Adipose tissue (tissue), 3 donors: Measurements from ENCODE around the gene WASHC4. TPM values are rescaled to one million over a fixed set of nuclear protein-coding genes. Genes with fewer than 3 reads are reported as not detected.

ENCODE experiments used
- H3K27ac ChIP-seq: one replicate; pipeline ENCODE4 v1.5.1; 2013; ENCODE audit warnings: low read depth, low read length
- WGBS, 3 donors: extraction: QIAGEN DNeasy Blood & Tissue Kit; methylation state at CpG; one replicate each; pipeline ENCODE4 v1.1.7; 2013; 5-methylcytosine and 5-hydroxymethylcytosine counted together
- polyA plus RNA-seq, 3 donors: library from polyadenylated mRNA; stranded (reverse); fragments of 200-250 nt; gene quantifications; one replicate each; pipeline ENCODE4 v1.2.3, GENCODE V29; 2013
- donor health status: healthy with polysubstance abuse.
- donor health status: Bipolar disorder and iron deficiency.
- donor health status: healthy.

WASHC4 gene
- polyA plus RNA-seq, result 10 to 100 TPM in 2 of 3 donors, 1 to 10 TPM in 1; 9.2 to 22.4 (median 12.8) TPM

DNA sequence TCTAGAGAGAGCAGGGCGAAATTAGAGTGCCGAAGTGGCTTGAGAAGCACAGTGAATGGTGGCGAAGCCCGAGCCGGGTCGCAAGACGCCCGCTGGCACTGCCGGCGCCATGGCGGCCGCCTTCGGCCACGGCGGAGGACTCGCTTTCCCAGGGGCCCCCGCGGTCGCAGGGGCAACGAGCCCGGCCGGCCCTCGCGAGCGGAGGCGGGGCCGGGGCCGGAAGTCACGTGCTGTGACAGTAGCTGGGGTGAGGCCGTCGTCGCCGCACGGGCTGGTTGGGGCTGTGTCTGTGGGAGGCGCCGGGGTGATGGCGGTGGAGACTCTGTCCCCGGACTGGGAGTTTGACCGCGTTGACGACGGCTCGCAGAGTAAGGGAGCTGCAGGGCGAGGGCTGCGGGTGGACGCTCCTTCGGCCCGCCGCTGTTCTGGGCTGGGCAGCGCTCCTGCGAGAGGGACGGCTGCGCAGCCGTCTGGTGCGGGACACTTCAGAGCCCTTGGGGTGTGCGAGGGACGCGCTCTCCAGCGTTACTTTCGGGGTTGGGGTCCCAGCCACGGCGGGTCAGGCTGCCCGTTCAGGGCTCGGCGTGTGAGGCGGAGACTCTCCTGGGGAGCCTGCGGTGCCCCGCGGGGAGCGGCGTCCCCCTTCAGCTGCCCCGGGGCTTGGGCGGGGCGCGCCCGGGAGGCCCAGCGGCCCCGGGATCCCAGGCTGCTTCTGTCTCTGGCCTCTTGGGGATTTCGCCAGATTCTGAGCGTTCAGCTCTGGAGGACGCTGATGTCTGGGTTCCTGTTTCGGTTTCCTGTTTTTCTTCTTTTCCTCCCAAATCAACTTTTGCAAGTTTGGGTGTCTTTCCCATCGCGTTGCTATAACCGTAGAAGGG lies at the start of gene WASHC4:
Gene WASHC4, plus strand, starts transcription at position 238 of the 878 bp plus-strand sequence. Its CDS starts 70 bp downstream, at position 308.
- 0% methylated on average over 77 to 85 of the region's 85 CpGs for WGBS, 3 donors
- H3K27ac ChIP-seq, result peak within 1 kb of the TSS; percentile 92

- 83 to 96% (median 92%) methylated on average over 5 to 9 of the region's 11 CpGs for WGBS, 3 donors
- H3K27ac ChIP-seq, result no peak overlapping the region
Observed at GRCh38 chr12:105060715-105061378, 46.7 kb upstream of the WASHC4 start.

DNA sequence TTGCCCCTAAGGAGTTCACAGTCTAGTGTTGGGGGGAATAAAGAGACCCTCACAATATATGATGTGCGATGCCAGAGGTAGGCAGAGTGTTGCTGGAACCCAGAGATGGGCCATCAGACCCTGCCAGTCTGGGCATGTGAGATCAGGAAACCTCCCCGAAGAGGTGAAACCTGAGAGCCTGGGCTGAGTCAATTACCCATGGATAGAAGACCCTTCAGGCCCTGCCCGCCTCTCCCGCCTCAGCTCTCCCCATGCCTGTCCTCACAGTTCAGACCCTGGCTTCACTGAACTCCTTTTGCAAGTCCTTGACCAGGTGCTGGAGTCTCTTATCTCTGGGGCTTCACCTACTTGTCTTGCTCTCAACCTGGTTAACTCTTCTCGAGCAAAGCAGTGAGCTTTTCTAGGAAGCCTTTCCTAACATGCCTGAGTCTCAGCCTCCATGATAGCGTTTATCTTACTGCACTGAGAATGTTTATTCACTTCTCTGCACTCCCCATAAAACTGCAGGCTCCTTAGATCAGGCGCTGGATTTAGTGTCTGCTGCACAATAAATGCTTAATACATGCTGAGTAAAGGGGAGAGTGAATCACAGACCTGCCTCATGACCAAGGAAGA lies 42.9 kb upstream of the WASHC4 start:
- no peak overlapping the region for H3K27ac ChIP-seq
- WGBS, 3 donors, result 68 to 84% (median 83%) methylated on average over 7 of the region's 7 CpGs

- WGBS, 3 donors, result 64 to 69% (median 65%) methylated on average over 6 of the region's 6 CpGs
- no peak overlapping the region for H3K27ac ChIP-seq
Observed at GRCh38 chr12:105067511-105068031, 40.0 kb upstream of the WASHC4 start.

DNA sequence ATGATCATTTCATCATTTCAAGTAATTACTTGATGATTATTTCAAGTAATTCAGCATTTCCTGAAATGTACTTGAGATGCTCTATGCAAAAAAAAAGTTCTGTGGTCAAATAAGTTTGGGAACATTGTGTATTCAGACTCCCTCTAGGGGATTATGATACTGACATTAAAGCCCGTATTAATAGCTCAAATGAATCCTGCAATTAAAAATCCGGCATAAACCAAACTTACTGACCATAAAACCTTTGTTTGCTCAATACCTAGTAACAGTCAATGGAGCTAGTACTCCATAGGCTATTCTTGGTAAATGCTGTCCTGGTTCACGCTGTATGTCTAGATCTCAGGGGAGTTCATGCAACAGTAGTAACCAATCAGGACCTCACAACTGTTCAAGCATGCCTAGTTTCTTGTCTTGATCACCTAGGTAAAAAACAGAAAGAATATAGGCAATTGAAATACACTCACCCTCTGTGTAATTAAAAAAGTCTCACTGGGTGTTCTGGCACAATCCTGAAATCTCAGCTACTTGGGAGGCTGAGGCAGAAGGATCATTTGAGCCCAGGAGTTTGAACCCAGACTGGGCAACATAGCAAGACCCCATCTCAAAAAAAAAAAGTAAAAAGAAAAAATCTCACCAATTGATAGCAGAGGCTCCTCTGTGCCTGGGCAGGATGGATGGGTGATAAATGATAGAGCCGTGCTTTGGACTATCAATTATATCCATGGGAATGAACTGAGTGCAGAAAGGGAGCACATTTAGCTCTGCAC lies 37.4 kb upstream of the WASHC4 start:
- no peak overlapping the region for H3K27ac ChIP-seq
- 58 to 75% (median 67%) methylated on average over 4 of the region's 4 CpGs for WGBS, 3 donors

DNA sequence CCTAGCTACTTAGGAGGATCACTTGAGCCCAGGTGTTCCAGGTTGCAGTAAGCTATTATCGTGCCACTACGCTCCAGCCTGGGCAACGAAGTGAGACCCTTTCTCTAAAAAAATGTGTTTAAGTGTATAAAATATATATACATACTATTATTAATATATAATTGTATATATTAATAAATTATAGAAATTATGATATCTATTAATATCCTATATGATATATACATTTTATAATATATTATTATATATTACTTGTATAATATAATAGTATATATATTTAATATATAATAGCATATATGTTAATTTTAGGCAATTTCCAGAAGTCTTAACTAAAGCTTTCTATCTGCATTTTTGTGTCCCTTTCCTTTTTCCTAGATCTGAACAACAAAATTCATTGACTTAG lies 35.5 kb upstream of the WASHC4 start:
- H3K27ac ChIP-seq, result no peak overlapping the region
- WGBS, 3 donors, result 96 to 97% (median 97%) methylated on average over 3 of the region's 3 CpGs

GRCh38 chr12:105072888-105073488 lies 34.5 kb upstream of the WASHC4 start:
- 74 to 92% (median 91%) methylated on average over 6 of the region's 6 CpGs for WGBS, 3 donors
- H3K27ac ChIP-seq, result no peak overlapping the region

- WGBS, 3 donors, result 65 to 84% (median 67%) methylated on average over 1 of the region's 1 CpG
Observed at GRCh38 chr12:105076098-105076497, 31.4 kb upstream of the WASHC4 start.

GRCh38 chr12:105076913-105077312 lies 30.6 kb upstream of the WASHC4 start:
- H3K27ac ChIP-seq, result no peak overlapping the region
- WGBS, 3 donors, result 70 to 88% (median 82%) methylated on average over 3 of the region's 3 CpGs

More at GRCh38 chr12:105076098-105076497, 31.4 kb upstream of the WASHC4 start:
- no peak overlapping the region for H3K27ac ChIP-seq

DNA sequence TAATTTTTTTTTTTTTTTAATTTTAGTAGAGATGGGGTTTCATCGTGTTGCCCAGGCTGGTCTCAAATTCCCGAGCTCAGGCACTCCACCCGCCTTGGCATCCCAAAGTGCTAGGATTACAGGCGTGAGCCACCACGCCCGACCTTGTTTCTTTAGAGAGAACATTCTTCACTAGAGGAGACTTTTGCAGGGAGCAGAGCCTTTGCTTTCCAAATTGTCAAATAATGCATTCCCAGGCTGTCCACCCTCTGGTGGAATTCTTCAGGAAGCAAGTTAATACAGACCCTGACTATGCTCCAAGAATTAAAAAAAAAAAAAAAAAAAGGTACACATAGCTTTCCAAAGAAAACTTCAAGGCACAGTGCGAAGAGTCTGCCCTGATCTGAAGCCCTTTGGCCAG lies 30.1 kb upstream of the WASHC4 start:
- WGBS, 3 donors, result 87 to 88% (median 88%) methylated on average over 7 of the region's 7 CpGs
- no peak overlapping the region for H3K27ac ChIP-seq

DNA sequence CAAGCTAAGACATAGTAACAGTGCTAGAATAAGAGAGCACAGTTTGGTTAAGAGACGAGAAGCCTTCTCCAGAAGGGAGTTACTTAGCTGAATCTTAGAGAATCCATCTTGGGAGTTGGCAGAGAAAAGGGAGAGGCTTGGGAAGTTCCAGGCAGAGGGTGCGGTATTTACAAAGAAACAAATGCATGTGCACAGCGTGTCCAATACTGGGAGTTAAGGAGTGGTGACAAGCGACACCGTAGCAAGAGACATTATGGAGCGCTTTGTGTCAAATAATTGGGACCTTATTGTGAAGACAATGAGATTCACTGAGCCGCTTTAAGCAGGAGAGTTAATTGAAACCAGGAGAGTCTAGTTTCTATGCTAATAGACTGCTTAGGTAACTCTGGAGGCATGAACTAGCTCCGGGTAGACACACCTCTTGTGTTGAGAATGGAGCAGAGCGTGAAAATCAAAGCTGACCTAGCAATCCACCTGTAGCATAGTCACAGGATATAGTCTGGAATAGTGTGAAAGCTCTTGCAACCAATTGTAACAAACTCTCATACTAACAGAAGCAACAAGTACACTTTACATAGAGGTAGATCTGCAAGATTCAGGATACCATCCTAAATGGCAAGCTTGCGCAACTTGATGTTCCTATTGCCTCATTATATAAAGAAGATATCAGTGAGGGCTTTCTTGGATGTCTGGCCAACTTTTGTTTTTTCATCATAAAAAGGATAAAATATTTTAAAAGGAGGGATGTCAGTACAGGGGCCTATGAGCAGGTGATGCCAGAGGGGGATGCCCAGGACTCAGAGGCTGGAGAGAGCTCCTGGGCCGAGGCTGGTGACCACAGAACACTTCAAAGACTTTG lies 28.6 kb upstream of the WASHC4 start:
- 74 to 89% (median 84%) methylated on average over 11 of the region's 11 CpGs for WGBS, 3 donors
- H3K27ac ChIP-seq, result no peak overlapping the region

- no peak overlapping the region for H3K27ac ChIP-seq
- 37 to 69% (median 60%) methylated on average over 5 of the region's 5 CpGs for WGBS, 3 donors
Observed at GRCh38 chr12:105083031-105083430, 24.5 kb upstream of the WASHC4 start.

- no peak overlapping the region for H3K27ac ChIP-seq
- 7 to 13% (median 11%) methylated on average over 18 of the region's 18 CpGs for WGBS, 3 donors
Observed at GRCh38 chr12:105083551-105084105, 23.9 kb upstream of the WASHC4 start.

GRCh38 chr12:105084251-105085250 lies 23.0 kb upstream of the WASHC4 start, which contains the start of gene ALDH1L2:
Gene ALDH1L2 (minus strand): TSS chr12:105084458. CDS start chr12:105084436, 22 bp downstream.
- WGBS, 3 donors, result 26 to 29% (median 28%) methylated on average over 57 to 75 of the region's 75 CpGs
- H3K27ac ChIP-seq, result no peak within 1 kb of the TSS

GRCh38 chr12:105085501-105085900 lies 22.0 kb upstream of the WASHC4 start:
- WGBS, 3 donors, result 70 to 85% (median 82%) methylated on average over 6 of the region's 6 CpGs
- H3K27ac ChIP-seq, result no peak overlapping the region
